ENCODE data around the gene LRRN1.

- TF ChIP-seq CTCF (conservative IDR thresholded peaks at IDR 0.05) (no peak), EZH2 (IDR thresholded peaks at IDR 0.05; ENCODE audit: low read depth) (no peak)
Measured at GRCh38 chr3:3815206-3815605, 16.0 kb downstream of the LRRN1 start.

Data from PC-9 (cell line).